Breast epithelium (tissue), 3 donors: ENCODE results near the gene ARHGEF26.

ENCODE experiments used
- CTCF ChIP-seq, 3 donors: fragments of 450-650 bp; IDR thresholded peaks; one replicate each; pipeline ENCODE4 v1.5.1; 2016 to 2017; ENCODE audit warnings: antibody characterized with exemption in 3 of 3, mild to moderate bottlenecking in 3 of 3, moderate library complexity in 3 of 3
- POLR2A ChIP-seq: fragments of 450-650 bp; IDR thresholded peaks from one replicate; pipeline ENCODE4 v1.6.1; 2016; ENCODE audit warnings: antibody characterized with exemption, mild to moderate bottlenecking, moderate library complexity
- POLR2AphosphoS5 ChIP-seq, 3 donors: sonication (generic); formaldehyde crosslinking; IDR thresholded peaks; one replicate each; pipeline ENCODE4 v1.6.1; 2017; ENCODE audit warnings: antibody characterized with exemption in 3 of 3

DNA sequence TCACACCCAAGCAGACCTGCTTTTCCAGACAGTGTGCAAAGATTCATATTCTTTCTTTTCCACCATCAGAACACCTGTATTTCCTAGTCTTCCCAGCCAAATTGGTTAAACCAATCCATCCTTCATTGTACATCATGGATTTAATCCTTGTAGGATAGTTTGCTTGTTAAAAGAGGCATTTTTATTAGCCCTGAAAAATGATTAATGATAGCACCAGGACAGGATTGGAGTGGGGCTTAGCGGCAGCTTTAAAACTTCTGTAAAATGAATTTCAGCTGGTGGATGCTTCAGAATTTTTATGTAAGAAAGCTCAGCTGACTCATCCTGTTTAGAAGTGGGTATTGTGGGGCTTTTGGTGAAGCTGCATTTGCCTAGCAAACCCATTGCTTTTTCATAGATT, 36.1 kb upstream of the ARHGEF26 start:
- TF ChIP-seq CTCF (IDR thresholded peaks at IDR 0.05): no peak
- no peak for TF ChIP-seq POLR2A
- TF ChIP-seq POLR2AphosphoS5 (IDR thresholded peaks at IDR 0.05): no peak
